MM.1S (cell line): ENCODE measurements around the gene TPSAB1.

ENCODE experiments used
- CTCF ChIP-seq: fragments of 300-600 bp; sonication (generic); IDR thresholded peaks from 2 replicates; pipeline ENCODE4 v1.5.1; 2016; ENCODE audit warnings: antibody characterized with exemption, low read length, mixed read lengths
- EZH2phosphoT487 ChIP-seq: fragments of 300-600 bp; sonication (generic); IDR thresholded peaks from 2 replicates; pipeline ENCODE4 v1.6.1; 2018; ENCODE audit warnings: antibody characterized with exemption, low read length

- TF ChIP-seq CTCF (no peak), EZH2phosphoT487 (no peak)
Observed at GRCh38 chr16:1196494-1196893, 44.0 kb upstream of the TPSAB1 start.
